Renal pelvis (tissue), 4 donors: ENCODE measurements around the gene AGFG2. TPM values are rescaled to one million over a fixed set of nuclear protein-coding genes. Genes with fewer than 3 reads are reported as not detected.
"Not testable (repeated sequence)": the region's sequence is repeated elsewhere in the genome, so short reads cannot be mapped to it uniquely, and the experiment has no call there.

Experiments
- DNase-seq: peaks from one replicate; pipeline ENCODE4 v3.0.0-alpha.2; 2013
- polyA plus RNA-seq, 3 donors: library from polyadenylated mRNA; unstranded; fragments of 120-200 nt; gene quantifications; one replicate each; pipeline ENCODE4 v1.2.1, GENCODE V29; 2013; ENCODE audit not compliant: insufficient read length in 3 of 3

AGFG2 gene
- polyA plus RNA-seq, 3 donors = 11.3 to 16.6 (median 12.8) TPM

- DNase-seq = no peak
Measured at GRCh38 chr7:100515072-100515532, 23.9 kb upstream of the AGFG2 start.

- no peak for DNase-seq
Measured at GRCh38 chr7:100516135-100516812, 22.7 kb upstream of the AGFG2 start.

DNA sequence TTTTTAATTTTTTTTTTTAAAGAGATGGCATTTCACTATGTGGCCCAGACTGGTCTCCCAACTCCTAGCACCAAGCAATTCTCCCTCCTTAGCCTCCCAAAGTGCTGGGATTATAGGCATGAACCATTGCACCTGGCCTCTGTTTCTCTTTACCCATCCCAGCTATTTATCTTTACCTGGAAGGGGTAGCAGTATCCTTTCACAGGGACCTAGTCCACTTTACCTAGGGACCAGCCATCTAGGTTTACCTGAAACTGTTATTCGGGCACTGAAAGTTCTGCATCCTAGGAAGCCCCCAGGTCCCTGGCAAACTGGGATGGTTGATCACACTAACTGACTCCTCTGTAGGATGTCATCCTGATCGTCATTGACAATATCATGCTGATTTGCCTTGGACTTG is 21.7 kb upstream of the AGFG2 start:
- no peak for DNase-seq

DNA sequence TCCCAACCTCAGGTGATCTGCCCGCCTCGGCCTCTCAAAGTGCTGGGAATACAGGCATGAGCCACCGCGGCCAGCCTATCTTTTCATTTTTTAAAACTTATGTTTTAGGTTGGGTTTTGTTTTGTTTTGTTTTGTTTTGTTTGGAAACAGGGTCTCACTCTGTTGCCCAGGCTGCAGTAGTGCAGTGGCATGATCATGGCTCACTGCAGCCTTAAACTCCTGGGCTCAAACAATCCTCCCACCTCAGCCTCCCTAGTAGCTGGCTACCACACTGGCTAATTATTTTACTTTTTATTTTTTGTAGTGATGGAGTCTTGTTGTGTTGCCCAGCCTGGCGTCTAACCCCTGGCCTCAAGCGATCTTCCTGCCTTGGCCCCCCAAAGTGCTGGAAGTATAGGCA is 19.4 kb upstream of the AGFG2 start:
- no peak for DNase-seq

DNA sequence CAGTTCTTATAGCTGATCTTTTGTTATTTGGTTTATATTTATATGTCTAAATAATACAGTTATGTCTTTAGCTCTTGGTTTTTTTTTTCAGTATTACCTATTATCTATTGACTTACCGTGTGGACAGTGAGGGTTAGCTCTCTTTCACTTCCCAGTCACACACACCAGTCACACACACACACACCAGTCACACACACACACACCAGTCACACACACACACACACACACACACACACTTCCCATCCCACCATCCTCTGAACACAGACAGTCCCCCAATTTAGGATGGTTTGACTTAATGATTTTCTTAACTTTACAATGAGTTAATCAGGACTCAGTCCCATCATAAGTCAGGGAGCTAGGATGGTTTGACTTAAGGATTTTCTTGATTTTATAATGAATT is 18.9 kb upstream of the AGFG2 start:
- no peak for DNase-seq

- no peak for DNase-seq
Measured at GRCh38 chr7:100521076-100521475, 17.9 kb upstream of the AGFG2 start.

DNA sequence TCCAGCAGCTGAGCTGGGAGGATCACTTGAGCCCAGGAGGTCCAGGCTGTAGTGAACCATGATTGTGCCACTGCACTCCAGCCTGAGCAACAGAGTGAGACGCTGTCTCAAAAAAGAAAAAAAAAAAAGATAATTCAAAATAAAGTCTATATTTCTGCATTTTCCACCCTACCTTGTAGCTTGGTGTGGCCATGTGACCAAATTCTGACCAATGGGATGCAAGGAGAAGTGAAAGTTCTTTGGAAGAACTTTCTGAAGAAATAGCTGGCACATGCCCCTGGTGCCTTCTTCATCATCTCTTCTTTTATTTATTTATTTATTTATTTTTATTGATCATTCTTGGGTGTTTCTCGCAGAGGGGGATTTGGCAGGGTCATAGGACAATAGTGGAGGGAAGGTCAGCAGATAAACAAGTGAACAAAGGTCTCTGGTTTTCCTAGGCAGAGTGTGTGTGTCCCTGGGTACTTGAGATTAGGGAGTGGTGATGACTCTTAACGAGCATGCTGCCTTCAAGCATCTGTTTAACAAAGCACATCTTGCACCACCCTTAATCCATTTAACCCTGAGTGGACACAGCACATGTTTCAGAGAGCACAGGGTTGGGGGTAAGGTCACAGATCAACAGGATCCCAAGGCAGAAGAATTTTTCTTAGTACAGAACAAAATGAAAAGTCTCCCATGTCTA is 17.0 kb upstream of the AGFG2 start:
- not testable (repeated sequence) for DNase-seq

- DNase-seq = not testable (repeated sequence)
Measured at GRCh38 chr7:100523192-100523591, 15.8 kb upstream of the AGFG2 start.

DNA sequence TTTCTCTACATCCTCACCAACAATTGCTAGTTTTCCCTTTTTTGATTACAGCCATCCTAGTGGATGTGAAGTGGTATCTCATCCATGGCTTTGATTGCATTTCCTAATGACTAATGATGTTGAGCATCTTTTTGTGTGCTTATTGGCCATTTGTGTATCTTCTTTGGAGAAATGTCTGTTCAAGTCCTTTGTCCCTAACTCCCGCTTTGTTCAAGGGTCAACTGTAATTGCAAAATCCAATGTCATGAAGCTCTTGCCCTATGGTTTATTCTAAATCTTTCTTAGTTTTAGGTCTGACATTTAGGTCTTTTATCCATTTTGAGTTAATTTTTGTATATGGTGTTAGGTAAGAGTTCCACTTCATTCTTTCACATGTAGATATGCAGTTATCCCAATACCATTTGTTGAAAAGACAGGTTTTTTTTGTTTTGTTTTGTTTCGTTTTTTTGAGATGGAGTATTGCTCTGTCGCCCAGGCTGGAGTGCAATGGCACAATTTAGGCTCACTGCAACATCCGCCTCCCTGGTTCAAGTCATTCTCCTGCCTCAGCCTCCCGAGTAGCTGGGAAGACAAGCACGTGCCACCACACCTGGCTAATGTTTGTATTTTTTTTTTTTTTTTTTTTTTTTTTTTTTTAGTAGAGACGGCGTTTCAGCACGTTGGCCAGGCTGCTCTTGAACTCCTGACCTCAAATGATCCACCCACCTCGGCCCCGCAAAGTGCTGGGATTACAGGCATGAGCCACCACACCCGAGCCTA is 10.7 kb upstream of the AGFG2 start:
- not testable (repeated sequence) for DNase-seq

DNA sequence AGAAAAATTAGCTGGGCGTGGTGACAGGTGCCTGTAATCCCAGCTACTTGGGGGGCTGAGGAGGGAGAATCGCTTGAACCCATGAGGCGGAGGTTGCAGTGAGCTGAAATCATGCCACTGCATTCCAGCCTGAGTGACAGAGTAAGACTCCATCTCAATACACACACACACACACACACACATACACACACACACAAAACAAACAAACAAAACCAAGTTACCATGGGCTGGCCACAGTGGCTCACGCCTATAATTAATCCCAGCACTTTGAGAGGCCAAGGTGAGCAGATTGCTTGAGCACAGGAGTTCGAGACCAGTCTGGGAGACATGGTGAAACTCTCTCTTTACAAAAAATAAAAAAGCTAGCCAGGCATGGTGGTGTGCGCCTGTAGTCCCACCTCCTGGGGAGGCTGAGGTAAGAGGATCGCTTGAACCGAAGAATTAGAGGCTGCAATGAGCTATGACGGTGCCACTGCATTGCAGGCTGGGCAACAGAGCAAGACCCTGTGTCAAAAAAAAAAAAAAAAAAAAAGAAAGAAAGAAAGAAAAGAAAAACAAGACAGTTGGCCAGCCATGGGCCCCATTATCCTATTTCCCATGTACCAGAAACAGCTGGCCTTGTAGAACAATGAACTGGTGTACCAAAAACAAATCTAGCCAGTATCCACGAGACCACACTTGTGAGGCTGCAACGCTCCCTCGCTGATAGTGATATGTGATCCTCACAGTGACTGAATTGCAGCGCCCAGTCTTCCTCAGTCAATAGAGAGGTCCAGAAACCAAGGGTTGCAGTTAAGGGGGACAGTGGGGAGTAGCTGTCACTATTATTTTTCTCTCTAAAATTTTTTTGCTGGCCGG is 6.6 kb upstream of the AGFG2 start:
- no peak for DNase-seq

DNA sequence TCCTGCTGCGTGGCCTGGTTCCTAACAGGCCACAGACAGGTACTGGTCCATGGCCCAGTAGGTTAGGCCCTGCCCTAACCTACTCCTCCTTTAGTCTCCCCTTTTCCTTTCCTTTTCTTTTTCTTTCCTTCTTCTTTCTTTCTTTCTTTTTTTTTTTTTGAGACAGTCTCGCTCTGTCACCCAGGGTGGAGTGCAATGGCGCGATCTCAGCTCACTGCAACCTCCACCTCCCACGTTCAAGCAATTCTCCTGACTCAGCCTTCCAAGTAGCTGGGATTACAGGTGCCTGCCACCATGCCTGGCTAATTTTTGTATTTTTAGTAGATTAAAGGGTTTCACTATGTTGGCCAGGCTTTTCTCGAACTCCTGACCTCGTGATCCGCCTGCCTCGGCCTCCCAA is 3.0 kb upstream of the AGFG2 start:
- DNase-seq = not testable (repeated sequence)

- DNase-seq = not testable (repeated sequence)
Measured at GRCh38 chr7:100536695-100537094, 2.3 kb upstream of the AGFG2 start.

GRCh38 chr7:100538348-100538653 is 702 bp upstream of the AGFG2 start:
- DNase-seq = no peak

- no peak for DNase-seq
Measured at GRCh38 chr7:100539436-100540006, 518 bp downstream of the AGFG2 start.

DNA sequence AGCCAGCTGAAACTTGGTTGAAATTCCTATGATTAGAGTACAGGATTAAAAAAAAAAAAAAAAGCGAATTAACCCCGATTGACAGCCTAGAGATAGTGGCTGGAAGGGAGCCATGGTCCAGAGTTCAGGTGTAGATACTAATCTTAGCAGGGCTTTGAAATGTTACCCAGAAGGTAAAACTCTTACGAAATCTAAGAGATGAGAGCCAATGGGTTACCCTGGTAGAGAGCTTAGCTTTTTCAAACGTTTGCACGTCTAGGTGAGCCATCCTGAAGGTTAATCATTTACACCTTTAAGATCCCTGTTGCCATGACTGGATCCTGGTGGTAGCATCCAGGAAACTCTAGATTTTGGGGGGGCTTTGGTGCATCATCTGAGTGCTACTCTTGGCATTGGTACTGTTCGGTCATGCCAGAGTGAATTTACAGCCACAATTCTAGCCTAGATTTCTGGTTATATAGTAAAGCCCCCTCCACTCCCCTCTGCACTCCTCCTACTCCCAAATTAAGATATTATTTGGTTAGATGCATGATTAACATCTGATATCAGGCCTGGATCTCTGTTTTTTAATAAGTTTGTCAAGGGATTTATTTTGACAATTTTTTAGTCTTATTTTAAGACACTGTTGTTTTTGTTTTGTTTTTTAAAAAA is 1.2 kb downstream of the AGFG2 start:
- DNase-seq = no peak

DNA sequence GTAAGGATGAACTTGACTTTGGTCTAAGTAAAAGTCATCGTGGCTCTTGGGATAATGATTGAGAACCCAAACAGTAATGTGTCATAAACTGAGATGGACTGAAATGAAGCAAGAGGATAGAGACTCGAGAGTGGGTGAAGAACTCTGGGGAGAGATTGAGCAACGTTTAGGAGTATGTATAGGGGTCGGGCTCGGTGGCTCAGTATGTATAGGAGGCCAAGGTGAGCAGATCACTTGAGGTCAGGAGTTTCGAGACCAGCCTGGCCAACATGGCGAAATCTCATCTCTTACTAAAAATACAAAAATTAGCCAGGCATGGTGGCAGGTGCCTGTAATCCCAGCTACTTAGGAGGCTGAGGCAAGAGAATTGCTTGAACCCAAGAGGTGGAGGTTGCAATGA is 2.3 kb downstream of the AGFG2 start:
- DNase-seq = not testable (repeated sequence)

- no peak for DNase-seq
Measured at GRCh38 chr7:100543586-100543985, 4.6 kb downstream of the AGFG2 start.

DNA sequence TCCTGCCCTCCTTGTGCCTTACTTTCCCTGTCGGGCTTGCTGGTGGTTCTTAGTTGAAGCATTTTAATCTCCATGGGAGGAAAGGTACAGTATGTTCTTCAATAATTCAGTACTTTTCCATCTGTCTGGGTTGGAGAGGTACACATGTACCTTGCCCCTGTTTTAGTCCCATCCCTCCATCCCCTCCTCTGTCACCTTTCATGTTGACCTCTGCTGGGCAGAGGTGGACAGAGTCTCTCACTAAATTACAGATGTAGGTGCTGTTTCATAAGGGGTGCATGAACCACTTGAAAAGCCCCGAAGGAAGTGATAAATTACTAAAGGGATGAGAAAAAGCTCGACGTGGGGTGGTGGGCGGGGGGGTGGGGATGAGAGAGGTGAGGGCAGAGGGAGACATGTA is 5.4 kb downstream of the AGFG2 start:
- DNase-seq = no peak

DNA sequence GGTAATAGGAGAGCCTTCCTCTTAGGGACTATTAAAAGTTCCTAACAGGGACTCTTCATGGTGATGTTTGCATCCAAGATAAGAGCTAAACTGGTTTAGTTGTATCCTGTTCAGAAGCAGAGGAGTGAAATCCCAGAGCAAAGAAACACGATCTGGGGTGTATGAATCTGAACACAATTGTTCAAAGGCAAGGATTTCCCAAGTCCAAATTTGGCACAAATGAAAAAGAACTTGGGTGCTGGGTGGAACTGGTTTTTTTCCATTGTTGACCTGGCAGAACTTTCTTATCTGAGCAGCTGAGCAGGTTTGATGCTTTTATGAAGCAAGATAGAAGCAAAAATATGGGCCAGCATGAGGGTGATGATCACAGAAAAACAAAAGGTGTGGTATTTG is 6.0 kb downstream of the AGFG2 start:
- no peak for DNase-seq

DNA sequence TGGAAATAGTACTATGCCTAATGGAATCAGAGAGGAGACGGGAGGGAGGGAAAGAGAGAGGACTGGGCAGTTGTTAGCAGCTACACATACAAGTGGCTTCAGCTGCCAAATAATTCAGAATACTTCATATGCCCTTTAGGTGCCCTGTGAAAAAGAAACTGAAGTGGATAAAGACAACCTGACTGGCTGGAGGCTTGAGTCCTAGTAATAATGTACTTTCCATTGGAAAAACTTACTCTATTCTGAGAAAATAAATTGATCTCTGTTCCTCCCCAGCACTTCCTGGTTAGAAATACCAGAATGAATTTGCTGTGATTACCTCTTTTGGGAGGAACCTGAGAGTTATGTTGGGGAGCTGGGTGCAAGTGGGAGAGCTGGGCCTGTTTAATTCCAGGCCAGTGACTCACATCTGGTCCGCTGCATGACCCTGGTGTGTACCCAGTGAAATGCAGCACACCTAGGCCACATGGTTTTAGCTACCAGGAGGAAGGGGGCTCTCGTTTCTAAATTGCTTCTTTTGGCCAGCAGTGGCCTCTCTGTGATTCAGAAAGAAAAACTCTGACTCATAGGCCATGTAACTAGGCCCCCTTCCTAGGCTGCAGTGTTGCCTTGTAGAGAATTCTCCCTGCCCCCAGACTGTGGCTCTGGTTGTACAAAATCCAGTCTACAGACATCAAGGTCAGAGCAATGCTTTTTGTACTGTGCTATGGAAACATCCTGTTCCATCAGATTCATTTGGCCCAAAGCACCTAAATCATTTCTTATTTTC is 6.5 kb downstream of the AGFG2 start:
- DNase-seq = no peak
